Astrocyte of the spinal cord (primary cell): ENCODE results near the gene GAS2L1.

ENCODE experiments used
- DNase-seq: peaks from one replicate; pipeline ENCODE4 v3.0.0; 2011; ENCODE audit warnings: low read depth, low spot score
- H3K4me3 ChIP-seq: 2 replicates; pipeline ENCODE4 v1.5.1; 2011; ENCODE audit warnings: low read depth, mild to moderate bottlenecking, low read length, moderate library complexity
- in situ Hi-C: cut with HindIII; loops from 2 replicates; pipeline ENCODE4 v1.10.0; 2017; ENCODE audit warnings: low sequenced_read_pairs
- TF ChIP-seq, protein P1 (sequence below): IDR thresholded peaks from 2 replicates; pipeline ENCODE4 v1.5.1; 2012; ENCODE audit warnings: low read depth, mild to moderate bottlenecking, low read length, inconsistent platforms

Gene GAS2L1

DNA sequence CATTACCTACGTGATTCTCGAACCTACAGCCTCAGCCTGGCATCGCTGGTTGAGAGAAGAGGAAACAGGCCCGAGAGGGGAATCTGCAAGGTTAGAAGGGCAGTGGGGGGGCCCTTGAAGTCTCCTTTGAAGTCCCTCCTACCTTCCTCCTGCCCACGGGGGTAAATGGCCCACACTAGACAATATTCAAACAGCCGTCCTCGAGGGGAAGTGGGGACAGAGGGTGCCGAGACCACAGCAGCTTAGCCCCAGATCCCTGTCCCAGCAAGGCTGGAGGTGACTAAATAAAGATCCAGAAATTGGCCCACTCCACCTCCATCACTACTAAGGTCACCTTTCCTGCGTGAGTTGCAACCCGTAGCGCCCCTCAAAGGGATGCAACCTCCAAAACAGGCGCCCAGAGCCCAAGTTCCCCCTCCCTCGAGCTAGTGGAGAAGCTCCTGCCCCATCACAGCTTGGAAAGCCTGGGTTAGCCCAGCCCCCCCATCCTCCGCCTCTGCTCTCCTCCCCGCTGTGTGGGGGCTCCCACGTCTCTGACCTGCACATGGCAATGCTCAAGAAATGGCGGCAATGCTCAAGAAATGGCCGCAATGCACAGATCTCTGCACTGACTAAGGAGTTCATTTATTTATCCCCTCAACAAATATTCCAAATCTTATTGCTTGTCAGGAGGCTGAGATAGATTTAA lies 9.8 kb downstream of the GAS2L1 start:
- in situ Hi-C loops, result no loop called here
- TF ChIP-seq, protein P1, sequence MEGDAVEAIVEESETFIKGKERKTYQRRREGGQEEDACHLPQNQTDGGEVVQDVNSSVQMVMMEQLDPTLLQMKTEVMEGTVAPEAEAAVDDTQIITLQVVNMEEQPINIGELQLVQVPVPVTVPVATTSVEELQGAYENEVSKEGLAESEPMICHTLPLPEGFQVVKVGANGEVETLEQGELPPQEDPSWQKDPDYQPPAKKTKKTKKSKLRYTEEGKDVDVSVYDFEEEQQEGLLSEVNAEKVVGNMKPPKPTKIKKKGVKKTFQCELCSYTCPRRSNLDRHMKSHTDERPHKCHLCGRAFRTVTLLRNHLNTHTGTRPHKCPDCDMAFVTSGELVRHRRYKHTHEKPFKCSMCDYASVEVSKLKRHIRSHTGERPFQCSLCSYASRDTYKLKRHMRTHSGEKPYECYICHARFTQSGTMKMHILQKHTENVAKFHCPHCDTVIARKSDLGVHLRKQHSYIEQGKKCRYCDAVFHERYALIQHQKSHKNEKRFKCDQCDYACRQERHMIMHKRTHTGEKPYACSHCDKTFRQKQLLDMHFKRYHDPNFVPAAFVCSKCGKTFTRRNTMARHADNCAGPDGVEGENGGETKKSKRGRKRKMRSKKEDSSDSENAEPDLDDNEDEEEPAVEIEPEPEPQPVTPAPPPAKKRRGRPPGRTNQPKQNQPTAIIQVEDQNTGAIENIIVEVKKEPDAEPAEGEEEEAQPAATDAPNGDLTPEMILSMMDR, result no peak
- DNase-seq, result no peak
- H3K4me3 ChIP-seq, result no peak overlapping the region

DNA sequence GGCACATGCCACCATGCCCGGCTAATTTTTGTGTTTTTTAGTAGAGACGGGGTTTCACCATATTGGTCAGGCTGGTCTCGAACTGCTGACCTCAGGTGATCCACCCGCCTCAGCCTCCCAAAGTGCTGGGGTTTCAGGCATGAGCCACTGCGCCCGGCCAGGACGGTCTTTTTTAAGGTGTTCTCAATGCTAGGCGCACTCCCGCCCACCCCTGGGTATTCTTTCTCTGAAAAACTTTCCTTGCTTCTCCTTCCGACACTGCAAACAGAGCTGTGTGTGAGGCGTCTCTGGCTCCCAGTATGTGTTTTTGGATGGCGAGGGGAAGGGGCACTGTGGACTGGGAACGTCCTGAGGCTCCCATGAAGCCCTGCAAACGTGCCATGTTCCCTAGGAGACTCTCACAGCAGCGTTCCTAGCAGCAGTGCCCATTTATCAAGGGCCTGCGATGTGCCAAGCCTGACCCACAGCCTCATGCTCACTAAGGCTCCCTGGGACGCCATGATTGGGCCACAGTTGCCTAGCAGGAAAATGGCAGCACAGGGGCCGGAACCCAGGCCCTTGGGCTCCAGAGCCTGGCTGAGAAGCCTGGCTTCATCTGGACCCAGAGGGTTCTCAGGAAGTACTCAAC lies 11.5 kb downstream of the GAS2L1 start:
- in situ Hi-C loops, result no loop called here
- H3K4me3 ChIP-seq, result no peak overlapping the region
- TF ChIP-seq, protein P1, result no peak
- no peak for DNase-seq

DNA sequence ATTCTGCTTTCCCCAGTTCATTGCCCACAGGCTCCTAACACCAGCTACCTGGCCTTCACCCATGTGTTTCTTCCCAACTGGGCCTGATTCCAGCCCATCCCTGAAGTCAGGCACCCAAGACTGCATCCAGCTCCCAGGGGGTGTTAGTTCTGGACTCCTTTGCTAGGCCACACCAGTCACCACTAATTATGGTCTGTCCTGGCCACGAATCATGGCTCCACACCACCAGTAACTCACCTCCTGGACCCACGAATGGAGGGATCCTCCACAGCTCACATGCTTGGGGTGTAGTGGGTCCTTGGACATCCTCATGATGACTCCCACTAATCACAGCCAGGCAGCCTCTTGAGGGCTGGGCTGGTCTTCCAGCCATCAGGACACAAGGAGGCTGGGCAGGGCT lies 12.6 kb downstream of the GAS2L1 start:
- TF ChIP-seq, protein P1, result no peak
- DNase-seq, result no peak
- H3K4me3 ChIP-seq, result no peak overlapping the region
- in situ Hi-C loops, result no loop called here

DNA sequence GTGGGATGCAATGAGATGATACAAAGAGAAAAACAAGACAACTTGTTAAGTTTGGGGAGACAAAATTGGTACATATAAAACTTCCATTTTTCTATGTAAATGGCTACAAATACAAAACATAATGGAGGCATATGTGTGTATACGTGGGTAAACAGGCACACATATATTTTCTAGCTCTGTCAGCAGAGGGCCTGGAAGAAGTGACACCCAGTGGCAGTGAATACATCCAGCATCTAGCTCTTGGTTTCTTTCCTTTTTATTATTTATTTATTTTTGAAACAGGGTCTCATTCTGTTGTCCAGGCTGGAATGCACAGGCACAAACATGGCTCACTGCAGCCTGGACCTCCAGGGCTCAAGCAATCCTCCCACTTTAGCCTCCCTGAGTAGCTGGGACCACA lies 14.1 kb downstream of the GAS2L1 start:
- in situ Hi-C loops, result no loop called here
- no peak for DNase-seq
- no peak overlapping the region for H3K4me3 ChIP-seq
- TF ChIP-seq, protein P1, result peak; percentile 14

DNA sequence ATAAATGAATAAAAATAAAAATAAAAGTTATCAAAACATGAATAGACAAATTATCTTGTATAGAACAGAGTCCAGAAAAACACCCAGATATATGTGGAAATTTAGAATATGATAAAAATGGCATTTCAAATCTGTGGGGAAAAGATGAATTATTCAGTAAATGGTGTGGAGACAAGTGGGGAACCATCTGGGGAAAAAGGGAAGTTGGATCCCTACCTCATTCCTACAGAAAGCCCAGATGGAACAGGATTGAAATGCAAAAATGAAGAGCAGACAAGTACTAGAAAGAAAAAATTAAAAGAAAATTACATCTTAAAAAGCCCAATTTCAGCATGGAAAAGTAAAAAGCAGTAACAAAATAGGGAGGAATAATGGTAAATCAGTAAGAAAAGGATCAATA lies 17.2 kb downstream of the GAS2L1 start:
- no peak overlapping the region for H3K4me3 ChIP-seq
- in situ Hi-C loops, result no loop called here
- DNase-seq, result no peak
- TF ChIP-seq, protein P1, result no peak

DNA sequence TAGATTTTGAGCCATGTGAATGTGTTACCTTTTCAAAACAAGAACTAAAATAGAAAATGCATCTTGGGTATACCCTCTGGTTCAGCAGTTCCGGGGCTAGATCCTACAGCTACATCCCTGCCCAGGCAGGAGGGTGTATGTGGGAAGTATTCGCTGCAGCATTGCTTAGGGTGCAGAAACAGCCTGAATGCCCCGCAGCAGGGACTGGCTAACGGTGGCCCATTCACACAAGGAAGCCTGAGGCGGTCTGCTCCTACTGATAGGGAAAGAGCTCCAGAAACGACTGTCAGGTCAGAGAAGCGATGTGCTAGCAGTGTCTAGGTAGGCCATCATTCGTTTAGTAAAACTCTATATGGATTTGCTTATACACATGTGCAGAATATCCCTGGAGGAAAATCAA lies 18.9 kb downstream of the GAS2L1 start:
- H3K4me3 ChIP-seq, result no peak overlapping the region
- in situ Hi-C loops, result no loop called here
- DNase-seq, result no peak
- TF ChIP-seq, protein P1, result no peak
